Kidney capillary endothelial cell (primary cell): Measurements from ENCODE around the gene SGCE.

Experiments
- DNase-seq: peaks from one replicate; pipeline ENCODE4 v3.0.0-alpha.2; 2018; ENCODE audit warnings: low spot score

The SGCE gene

DNA sequence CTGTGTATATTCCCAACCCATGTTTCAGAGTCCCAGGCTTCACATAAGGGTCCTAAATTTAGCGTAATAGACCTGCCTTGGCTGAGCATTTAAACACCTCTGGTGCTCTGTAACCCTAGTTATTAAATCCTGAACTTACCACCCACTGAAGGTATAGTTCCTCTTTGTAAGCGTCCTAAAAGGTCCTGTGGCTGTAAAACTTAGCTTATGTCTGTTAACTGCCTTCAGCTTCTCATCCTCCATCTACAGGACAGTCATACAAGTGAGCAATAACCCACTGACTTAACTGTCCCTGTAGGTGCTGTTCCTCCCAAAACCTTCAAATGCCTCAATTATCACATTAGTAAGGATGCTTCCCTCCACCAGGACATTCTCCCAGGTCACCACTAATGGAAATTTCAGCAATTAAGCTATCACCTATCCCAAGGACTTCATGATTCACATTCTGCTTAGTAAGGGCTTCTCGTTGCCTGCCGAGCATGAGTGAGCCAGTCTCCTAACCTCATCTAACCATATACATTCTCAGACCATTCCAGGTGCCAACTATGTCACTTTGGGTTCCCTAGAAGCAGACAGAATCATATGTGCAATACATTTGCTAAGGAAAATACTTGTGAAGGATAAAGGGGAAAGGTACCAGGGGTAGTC lies 90.6 kb downstream of the SGCE start:
- DNase-seq: no peak

DNA sequence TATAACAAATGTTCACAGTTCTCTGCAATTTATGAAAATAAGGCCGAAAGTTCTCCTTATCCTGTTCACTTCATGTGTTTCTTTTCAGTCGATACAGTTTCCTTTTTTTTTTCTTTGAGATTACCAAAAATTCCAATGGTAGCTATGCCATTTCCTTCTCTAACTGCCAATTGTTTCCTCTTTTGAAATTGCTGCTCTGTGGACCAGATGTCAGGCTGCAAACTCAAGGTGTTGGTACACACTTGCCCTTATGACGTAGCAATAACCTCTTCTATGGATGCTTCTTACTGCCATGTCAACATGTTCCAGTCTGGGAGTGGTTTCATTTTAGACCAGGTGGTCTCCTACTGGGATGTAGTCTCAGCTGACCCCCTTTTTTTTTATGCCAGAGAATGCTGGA lies 93.4 kb downstream of the SGCE start:
- DNase-seq: peak; percentile 12

DNA sequence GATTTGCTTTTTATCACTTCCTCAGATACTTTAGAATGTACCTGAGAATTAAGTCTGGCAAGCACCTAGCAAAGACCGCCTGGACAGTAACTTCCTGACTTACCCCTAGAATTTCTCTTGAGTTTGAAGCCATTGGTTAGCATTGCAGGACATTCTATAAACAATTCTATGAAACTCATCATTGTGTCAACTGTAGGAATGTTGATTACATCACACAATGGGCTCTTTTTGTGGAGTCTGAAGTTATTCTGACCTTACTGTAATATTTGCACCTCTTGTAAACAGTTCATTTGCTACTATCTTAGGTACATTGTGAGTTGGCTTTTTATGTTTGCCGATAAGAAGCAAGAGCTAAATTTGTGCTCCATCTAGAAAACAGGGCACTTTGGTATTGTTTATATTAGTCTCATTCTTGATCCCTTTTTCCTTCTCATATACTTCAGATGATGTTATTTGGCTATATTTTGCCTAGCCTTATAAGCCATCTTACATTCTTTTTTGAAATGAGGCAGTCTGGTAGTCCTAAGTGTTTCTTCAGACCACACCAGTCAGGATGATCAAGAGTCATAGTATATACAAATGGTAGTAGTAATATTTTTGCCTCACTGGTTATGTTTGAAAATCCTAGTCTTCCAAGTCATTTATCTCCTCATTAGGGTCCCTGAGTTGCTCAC lies 94.0 kb downstream of the SGCE start:
- DNase-seq: peak; percentile 6

DNA sequence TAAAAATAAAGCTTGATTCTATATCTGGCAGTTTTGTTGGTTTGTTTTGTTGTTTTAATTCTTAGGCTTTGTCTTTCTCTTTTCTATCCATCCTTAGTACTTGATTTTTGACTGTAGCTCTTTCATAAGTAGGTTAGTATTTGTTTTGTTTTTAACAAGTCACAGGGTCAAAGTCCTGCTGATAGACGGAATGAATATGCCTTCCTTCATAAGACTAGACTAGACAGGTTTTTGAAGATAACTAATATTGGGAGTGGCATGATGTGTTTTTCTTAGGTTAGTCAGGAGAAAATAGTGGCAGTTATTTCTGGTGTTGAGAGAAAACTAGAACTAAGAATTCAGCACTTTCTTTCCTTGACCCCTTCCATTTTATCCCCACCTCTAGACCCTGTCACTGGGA lies 96.0 kb downstream of the SGCE start:
- DNase-seq: no peak

DNA sequence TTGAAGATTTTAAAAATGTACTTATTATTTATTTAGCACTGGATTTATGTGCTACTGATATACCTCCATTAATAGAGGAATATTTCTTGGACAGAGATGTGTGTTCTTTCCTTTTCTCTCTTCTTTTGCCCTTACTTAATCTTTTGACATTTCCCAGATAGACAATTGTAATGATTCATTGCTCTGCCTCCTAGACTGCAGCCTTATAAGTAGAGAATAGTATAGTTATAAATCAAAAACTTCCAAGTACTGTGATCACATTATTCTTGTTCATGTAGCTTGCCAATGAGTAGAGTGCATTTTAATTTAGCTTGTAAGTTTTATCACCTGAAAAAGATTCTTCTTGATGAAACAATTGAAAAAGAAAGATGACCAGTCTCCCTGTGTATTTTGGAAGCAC lies 98.7 kb downstream of the SGCE start:
- no peak for DNase-seq

DNA sequence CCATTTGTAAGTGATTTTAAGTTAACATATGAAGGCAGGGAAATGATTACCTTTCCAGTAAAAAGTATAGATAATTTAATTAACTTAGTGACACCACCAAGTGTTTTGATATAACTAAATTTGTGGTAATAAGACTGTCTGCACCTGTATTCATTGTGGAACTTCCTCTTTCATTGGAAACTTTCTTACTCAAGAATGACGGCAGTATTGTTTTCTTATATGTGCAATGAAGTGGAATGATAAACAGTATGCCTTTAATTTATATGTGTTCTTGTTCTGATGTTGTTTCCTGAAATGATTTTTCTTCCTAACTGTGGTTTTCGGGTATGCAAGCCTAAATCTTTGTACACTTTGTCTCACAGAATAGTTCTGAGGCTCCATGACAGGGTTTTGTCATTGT lies 99.9 kb downstream of the SGCE start:
- DNase-seq: no peak

DNA sequence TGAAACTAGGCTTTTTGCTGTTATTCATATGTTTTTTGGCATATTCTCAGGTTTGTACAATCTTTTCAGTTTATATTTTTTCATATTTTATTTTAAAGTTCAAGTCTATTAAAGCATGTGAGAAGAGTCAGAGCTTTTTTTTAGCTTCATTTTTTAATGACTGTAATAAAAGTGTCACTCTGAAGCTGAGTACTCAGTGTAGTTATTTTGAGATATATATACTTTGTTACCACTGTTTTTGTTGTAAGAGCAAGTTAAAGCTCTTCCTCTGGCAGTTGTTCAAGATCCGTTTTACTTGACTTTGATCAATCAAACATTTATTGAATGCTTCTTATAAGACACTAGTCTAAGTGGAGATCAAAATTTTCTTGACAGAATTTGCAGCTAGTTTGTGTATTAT lies 108.8 kb downstream of the SGCE start:
- no peak for DNase-seq

DNA sequence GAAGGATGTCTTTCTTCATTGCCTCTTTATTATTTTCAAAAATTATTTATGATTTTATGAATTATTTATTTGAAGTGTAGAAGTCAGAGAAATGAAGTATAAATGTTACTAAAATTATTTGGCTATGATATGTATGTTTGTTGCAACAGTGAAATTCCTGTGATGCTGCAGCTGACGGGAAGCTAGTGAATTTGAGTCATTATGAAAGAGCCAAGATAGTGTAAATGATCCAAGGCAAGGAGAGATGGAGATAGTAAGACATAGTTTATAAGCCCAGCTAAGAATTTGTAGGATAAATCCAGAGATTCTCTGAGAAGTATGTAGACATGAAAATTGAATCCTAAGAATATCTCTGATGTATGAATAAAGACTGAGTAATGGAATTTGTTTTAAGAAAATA lies 115.5 kb downstream of the SGCE start:
- no peak for DNase-seq
